Astrocyte (in vitro differentiated cells and primary cell): ENCODE measurements around the gene ZNF438.

Source experiments
- EZH2 ChIP-seq: IDR thresholded peaks from 2 replicates; pipeline ENCODE4 v1.6.1; 2012; ENCODE audit warnings: mild to moderate bottlenecking, low read length, inconsistent platforms; ENCODE audit not compliant: insufficient read depth
- TF ChIP-seq, protein P1 (sequence below): IDR thresholded peaks from 2 replicates; pipeline ENCODE4 v1.5.1; 2011; ENCODE audit warnings: low read depth, mild to moderate bottlenecking, inconsistent platforms, low read length, moderate library complexity; ENCODE audit not compliant: insufficient read depth

GRCh38 chr10:30959836-30960210 lies 71.8 kb downstream of the ZNF438 start:
- TF ChIP-seq, protein P1, sequence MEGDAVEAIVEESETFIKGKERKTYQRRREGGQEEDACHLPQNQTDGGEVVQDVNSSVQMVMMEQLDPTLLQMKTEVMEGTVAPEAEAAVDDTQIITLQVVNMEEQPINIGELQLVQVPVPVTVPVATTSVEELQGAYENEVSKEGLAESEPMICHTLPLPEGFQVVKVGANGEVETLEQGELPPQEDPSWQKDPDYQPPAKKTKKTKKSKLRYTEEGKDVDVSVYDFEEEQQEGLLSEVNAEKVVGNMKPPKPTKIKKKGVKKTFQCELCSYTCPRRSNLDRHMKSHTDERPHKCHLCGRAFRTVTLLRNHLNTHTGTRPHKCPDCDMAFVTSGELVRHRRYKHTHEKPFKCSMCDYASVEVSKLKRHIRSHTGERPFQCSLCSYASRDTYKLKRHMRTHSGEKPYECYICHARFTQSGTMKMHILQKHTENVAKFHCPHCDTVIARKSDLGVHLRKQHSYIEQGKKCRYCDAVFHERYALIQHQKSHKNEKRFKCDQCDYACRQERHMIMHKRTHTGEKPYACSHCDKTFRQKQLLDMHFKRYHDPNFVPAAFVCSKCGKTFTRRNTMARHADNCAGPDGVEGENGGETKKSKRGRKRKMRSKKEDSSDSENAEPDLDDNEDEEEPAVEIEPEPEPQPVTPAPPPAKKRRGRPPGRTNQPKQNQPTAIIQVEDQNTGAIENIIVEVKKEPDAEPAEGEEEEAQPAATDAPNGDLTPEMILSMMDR: no peak
- no peak for TF ChIP-seq EZH2
